Measurements from ENCODE around the gene GRIK4.
"Not testable (repeated sequence)": the region's sequence is repeated elsewhere in the genome, so short reads cannot be mapped to it uniquely, and the experiment has no call there.

The GRIK4 gene

DNA sequence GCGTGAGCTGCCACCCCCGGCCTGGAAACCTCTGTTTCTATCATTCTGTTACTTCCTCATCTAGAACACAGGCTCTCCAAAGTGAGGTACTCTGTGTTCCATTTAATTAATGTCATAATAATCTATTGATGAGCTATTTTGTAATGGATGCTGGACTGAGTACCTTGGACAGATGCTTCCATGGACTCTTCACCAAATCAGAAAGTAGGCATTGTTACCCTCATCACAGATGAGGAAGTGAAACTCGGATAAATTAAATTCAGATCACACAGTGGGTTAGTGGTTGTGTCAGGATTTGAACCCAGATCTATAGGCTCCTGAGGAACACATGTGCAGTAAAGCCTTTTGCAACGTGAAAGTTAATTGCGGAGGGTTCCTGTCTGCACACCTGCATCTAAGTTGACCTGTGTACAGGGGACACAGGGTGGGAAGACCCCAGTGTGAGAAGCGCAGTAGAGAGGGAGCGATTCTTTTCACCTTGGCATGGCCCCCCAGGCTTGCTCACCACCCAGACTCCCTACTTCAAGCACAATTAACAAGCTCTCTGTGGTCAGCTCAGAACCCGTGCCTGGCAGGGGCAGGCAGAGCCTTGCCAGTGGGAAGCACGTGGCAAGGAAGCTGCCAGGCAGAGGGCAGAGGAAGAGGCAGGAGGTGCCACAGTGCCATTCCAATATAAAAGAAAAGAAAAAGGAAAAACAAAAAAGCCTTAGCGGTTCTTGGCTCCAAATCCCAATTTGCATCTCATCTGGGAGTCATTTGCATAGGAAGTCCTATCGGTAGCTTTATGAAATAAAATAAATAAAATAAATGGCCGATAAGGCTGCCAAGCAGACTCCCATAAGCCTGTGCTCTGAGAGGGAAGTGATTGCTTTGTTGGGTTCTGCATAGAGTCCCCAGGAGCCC, 239.3 kb downstream of the GRIK4 start:
- no peak for DNase-seq

DNA sequence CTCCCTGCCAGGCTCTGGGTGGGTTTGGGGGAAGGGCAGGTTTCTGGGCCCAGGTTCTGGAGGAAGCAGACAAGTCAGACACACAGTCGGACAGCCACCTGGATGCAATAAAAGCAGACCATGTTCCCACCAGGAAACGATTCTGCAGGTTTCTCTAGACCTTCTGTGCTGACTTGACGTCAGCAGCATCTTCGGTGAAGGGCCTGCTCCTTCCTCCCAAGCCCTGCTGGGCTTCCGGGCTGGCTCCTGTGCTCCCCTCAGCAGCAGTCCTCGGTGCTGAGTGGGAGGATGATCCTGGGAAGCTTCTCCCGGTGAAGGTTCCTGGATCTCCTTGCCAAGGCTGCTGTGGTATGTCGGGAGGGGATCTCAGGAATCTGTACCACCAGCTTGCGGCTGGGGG, 240.0 kb downstream of the GRIK4 start:
- no peak for DNase-seq

DNA sequence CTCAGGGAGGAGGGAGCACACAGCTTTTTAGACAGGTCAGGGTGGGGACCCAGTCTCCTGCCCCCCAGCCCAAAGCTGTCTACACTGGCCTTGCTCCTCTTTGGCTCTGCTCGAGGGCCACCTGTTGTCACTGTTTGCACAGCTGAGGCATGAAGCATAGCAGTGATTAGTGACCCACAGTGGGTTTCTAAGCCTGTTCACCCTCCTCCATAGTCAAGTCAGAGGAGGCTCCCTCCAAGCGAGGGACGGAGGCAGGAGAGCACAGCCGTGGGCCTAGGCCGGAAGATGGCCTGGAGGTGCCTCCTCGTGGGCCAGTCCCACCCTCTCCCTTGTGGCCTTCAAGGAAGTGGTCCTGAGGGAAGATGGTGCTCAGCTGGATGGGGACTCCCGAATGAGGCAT, 241.1 kb downstream of the GRIK4 start:
- DNase-seq, result no peak

- DNase-seq, result no peak
Observed at GRCh38 chr11:120756931-120757330, 245.4 kb downstream of the GRIK4 start.

DNA sequence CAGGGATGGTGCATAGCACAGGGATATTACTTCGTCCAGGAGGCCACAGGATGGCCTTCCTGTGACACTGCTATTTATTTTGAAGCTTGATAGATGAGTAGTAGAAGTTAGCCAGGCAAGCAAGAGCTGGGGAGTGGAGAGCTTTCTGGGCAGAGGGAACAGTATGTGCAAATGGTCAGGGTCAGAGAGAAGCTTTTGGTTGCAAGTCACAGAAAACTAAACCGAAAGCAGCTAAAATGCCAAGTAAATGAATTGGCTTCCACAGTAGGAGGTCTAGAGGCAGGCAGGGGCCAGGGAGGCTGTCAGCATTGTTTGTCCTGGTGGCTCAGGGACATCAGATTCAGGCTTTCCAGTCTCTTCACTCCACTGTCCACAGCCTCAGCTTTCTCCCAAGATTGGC, 247.5 kb downstream of the GRIK4 start:
- no peak for DNase-seq

GRCh38 chr11:120765710-120766109, 254.2 kb downstream of the GRIK4 start:
- not testable (repeated sequence) for DNase-seq

DNA sequence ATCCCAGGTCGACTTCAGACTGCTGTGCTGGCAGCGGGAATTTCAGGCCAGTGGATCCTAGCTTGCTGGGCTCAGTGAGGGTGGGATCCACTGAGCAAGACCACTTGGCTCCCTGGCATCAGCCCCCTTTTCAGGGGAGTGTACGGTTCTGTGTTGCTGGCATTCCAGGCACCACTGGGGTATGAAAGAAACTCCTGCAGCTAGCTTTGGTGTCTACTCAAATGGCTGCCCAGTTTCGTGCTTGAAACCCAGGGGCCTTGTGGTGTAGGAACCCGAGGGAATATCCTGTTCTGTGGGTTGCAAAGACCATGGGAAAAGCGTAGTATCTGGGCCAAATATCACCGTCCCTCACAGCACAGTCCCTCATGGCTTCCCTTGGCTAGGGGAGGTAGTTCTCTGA, 254.8 kb downstream of the GRIK4 start:
- DNase-seq, result no peak

DNA sequence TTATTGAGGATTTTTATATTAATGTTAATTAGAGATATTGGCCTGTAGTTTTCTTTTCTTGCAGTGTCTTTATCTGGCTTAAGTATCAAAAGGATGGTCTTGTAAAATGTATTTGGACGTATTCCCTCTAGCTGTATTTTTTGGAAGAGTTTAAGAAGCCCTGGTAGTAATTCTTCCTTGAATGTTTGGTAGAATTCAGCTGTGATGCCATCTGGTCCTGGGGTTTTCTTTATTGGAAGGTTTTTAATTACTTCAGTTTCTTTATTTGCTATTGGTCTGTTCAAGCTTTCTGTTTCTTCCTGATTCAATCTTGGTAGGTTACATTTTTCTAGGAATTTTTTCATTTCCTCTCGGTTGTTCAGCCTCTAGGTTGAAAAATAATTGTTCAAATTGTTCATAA, 257.4 kb downstream of the GRIK4 start:
- DNase-seq, result no peak

DNA sequence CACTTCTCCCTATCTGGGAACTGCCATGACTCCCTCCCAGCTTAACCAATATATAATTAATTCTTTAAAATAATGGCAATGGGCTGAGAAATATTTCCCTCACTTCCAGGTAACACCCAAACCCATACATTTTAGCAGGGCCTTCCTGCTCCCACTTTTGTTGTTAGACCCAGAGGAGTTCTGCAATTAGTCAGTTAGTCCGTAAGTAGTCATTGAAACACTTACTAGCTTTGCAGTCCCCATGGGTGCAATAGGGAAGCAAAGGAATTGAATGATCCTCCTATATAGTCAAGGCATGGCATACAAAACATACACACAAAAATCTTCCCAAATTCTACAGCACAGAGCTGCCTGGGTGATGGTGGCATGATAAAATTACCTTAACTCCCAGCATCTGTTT, 258.4 kb downstream of the GRIK4 start:
- DNase-seq, result no peak

DNA sequence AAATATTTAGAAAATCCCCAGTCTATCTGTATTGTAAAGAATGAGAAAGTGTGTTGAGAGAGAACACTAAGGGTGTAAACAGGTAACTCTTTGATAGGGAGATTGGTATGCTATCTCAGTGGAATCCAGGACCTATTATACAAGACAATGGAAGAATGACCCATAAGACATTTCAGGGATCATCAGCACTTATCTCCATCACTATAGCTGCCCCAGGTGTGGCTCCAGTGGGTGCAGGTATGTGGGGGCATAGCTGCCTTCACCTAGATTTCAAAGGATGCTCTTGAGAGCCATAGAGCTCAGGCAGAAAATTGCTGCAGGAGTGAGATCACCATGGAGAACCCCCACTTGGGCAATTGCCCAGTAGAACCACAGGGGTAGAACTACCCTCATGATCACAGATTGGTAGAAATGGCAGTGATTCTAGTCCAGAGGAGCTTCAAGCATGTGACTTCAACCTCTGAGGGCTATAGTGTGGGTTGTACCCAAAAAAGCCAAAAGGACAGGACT, 260.1 kb downstream of the GRIK4 start:
- DNase-seq, result no peak

DNA sequence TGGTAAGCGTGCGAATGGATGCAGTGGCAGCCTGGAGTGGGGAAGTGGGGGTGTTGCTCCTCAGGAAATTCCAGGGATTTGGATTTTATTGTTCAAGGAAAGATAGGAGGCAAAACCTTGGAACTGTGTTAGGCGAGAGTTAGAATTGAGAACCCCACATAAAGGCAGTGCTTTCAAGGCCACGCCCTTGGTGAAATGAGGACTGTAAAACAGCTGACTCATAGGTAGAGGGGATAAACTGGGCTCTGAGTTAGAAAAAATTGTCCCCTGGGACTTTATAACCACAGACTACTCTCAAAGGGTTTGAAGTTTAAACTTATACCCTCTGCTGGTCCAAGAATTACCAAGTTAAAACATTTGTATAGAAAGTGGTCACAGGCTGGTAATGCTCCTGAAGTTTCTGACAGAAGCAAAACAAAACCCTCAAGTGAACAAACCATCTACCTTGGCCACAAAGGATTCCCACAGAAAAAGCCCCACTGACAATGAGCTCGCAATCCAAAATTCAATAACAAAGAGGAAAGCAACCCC, 262.0 kb downstream of the GRIK4 start:
- no peak for DNase-seq

DNA sequence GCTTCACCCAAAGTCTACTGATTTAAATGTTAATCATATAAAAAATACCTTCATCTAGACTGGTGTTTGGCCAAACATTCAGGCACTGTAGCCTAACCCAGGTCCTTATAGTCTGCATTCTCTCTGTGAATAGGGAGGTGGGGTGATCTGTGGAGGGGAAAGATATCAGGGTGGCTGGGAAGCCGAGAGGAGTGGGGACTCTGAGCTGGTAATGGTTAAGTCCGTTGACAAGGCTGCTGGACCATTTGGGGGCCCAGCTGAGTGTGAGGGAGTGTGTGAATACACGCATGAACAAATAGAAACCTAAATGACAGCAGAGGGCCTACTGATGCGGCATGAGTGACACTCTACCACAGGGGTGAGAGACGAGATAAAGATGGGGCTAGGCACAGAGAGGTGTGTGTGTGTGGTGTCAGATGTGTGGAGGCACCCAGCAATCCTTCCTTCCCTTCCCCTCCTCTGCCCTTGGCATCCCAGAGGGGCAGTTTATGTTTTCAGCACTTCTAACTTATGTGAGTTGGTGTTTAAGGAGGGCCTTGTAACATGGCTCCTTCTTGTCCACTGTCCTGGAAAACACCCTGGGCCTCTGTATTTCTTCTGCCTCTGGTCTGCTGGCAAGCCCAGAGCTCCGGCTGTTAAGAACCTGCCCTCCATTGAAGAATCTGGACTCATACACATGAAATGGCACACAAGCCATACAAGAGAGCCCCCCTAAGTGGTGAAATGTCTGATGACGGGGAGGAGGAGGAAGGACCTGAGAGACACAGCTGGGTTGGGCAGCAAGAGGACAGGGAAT, 263.2 kb downstream of the GRIK4 start:
- DNase-seq, result no peak

GRCh38 chr11:120775986-120776951, 264.7 kb downstream of the GRIK4 start:
- DNase-seq, result no peak

- DNase-seq, result no peak
Observed at GRCh38 chr11:120778685-120779490, 267.3 kb downstream of the GRIK4 start.

- DNase-seq, result no peak
Observed at GRCh38 chr11:120780239-120780638, 268.7 kb downstream of the GRIK4 start.

DNA sequence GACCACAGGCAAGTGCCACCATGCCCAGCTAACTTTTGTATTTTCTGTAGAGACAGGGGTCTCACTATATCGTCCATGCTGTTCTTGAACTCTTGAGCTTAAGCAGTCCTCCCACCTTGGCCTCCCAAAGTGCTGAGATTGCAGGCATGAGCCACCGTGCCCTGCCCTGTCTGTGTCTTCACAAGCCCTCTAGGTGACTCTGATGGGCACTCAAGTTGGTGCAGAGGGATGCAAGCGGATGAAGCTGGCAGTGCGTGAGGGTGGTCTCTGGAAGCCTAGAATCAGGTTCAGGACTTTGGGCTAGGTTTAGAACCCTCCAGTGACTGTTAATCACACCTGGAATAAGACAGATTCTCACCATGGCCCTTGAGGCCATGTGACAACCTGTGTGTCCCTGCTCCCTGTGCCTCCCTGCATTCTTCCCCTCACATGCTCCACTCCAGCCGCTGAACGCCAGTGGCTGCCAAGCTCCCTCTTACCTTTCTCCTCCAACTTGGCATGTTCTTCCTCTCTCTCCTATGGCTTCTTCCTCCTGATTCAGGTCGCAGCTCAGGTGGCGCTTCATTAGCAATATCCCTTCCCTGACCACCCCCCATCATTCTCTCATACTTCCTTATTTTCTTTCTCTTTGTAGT, 270.1 kb downstream of the GRIK4 start:
- no peak for DNase-seq

GRCh38 chr11:120784566-120785251, 273.2 kb downstream of the GRIK4 start:
- DNase-seq, result no peak

GRCh38 chr11:120785576-120785975, 274.0 kb downstream of the GRIK4 start:
- no peak for DNase-seq

DNA sequence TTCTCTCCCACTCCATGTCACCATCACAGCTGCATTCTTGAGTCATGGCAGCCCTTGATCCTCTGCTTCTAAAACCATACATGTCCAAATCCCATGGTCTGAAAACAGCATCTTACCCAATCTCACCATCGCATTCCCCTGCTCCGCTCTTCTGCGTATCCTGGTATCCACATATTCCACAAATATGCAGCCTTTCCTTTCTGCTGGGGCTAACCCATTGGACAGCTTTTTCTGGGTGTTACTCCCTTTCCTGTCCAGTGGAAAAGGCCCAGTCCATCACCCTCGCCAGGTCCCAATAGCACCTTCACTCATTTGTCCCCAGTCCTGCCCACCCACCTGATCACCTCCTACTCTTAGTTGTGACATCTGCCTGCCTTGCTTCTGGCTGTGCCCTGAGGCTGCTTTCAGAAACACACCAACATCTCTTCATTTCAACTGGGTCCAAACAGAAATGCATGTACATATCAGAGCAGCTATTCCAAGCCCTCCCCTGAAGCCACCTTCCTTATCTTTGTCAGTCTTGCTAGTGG, 274.7 kb downstream of the GRIK4 start:
- no peak for DNase-seq

- not testable (repeated sequence) for DNase-seq
Observed at GRCh38 chr11:120787224-120787623, 275.7 kb downstream of the GRIK4 start.
